Stimulated activated naive CD8-positive, alpha-beta T cell treated with anti-CD3 and anti-CD28 coated beads, Interleukin-15, Interleukin-2, amounts not matched to agents 100 ng/mL and 50 ng/mL, for 24 hours (primary cell): ENCODE data around the gene CALHM4.

Source experiments
- H3K27ac Mint-ChIP-seq: one replicate; pipeline ENCODE4 v1.8.0; 2021; ENCODE audit warnings: mild to moderate bottlenecking, mixed read lengths
- H3K27me3 Mint-ChIP-seq: one replicate; pipeline ENCODE4 v1.8.0; 2021; ENCODE audit warnings: mixed read lengths
- H3K36me3 Mint-ChIP-seq: one replicate; pipeline ENCODE4 v1.8.0; 2021; ENCODE audit warnings: low read depth, mixed read lengths
- H3K4me1 Mint-ChIP-seq: one replicate; pipeline ENCODE4 v1.8.0; 2021; ENCODE audit warnings: low read depth, mixed read lengths
- H3K4me3 Mint-ChIP-seq: one replicate; pipeline ENCODE4 v1.8.0; 2021; ENCODE audit warnings: mild to moderate bottlenecking, mixed read lengths
- H3K9me3 Mint-ChIP-seq: one replicate; pipeline ENCODE4 v1.8.0; 2021; ENCODE audit warnings: mixed read lengths

Gene CALHM4

DNA sequence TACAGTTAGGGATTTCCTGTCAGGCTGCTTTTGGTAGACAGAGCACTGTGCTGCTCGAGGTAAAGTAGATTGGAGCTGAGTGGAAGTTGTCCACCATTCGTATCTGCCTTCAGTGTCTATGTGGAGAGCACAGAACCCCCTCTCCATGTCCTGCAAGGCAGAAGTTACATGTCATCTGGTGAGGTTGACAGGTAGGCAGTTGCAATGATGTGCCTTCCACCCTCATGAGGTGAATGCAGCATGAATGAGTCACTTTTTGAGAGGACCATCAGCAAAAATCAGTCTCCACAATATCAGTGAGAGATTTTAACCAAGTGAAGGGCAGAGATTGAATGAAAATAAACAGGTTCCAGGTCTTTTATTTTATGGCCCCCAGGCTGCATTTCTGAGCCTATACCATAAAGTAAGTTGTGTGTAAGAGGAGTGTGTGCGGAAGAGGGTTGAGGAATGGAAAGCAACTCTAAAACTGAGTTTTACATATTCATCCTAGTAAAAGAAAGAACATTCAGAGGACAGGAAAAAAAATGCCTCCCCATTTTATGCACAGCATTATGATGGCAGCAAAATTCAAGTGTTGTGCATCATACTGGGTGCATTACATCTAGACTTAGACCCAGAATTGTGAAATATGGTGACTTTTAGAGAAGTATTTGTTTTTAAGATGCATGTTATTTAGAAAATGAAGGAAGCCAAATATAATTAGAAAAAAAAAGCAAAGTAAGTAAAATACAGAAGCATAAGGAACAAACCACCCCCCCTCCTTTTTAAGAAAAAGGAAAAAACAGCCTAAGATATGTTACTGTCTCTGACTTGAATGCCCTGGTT lies 23.9 kb upstream of the CALHM4 start:
- Mint-ChIP-seq H3K27ac (no peak overlapping the region), H3K9me3 (no peaks in the 10 kb centered on the region), H3K27me3 (peaks cover 5% of the 10 kb centered on the region), H3K4me1 (no peaks in the 10 kb centered on the region), H3K36me3 (no peaks in the 10 kb centered on the region), H3K4me3 (no peak overlapping the region)

DNA sequence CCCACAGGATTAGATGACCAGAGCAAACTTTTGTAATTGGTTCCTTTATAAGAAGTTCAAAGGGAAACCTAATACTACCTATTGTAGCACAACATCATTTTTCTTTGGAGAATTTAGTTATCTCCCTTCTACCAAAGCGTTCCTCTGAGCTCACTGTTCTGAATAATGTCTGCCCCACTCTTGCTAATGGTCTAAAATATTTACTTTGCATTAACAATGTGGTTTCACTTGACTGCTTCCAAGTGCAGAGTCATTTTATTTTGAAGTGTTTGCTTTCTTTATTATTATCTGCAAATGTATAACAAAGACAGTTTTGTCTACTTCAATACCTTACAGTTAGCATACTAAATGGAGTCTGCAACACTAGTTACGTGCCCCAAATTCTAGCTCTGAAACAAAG lies 23.1 kb upstream of the CALHM4 start:
- no peaks in the 10 kb centered on the region for H3K36me3 Mint-ChIP-seq
- H3K9me3 Mint-ChIP-seq = no peaks in the 10 kb centered on the region
- no peak overlapping the region for H3K27ac Mint-ChIP-seq
- H3K4me1 Mint-ChIP-seq = no peaks in the 10 kb centered on the region
- no peak overlapping the region for H3K4me3 Mint-ChIP-seq
- H3K27me3 Mint-ChIP-seq = peaks cover 5% of the 10 kb centered on the region

DNA sequence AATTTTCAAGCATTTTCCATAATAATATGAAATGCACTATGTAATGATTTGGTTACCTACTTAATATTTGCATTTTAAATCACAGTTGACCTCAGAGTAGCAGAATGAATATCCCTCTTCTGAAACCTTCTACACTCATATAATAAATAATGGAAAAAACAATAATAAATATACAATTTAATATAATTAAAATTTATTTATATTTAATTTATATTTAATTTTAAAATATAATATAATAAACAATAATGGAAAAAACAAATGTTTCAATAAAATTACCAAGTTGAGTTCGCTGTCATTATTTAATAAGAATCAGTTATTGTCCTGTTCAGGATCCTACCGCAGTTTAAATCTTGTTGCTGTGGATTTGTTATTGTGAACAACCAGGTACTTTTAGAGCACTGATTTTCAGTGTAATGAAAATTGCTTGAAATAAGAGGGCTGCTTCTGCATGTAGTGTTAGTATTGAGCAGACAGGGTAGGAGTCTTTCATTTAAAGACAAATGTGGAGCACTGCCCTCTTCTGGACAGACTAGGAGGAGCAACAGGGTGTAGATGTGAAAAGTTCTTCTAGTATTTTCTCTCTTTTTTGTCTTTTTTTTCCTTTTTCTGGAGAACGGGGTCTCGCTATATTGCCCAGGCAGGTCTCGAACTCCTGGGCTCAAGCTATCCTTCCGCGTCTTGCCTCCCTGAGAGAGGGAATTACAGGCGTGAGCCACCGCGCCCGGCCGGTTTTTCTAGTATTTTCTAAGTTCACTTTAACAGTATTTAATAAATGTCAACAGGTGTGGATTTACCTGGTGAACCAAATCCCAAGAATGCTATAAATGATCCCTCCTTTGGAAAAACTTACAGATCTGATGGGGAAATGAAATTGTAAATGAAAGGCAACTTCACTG lies 21.6 kb upstream of the CALHM4 start:
- Mint-ChIP-seq H3K9me3 (no peaks in the 10 kb centered on the region), H3K27ac (no peak overlapping the region), H3K4me1 (no peaks in the 10 kb centered on the region), H3K36me3 (no peaks in the 10 kb centered on the region), H3K4me3 (no peak overlapping the region), H3K27me3 (peaks cover 5% of the 10 kb centered on the region)

DNA sequence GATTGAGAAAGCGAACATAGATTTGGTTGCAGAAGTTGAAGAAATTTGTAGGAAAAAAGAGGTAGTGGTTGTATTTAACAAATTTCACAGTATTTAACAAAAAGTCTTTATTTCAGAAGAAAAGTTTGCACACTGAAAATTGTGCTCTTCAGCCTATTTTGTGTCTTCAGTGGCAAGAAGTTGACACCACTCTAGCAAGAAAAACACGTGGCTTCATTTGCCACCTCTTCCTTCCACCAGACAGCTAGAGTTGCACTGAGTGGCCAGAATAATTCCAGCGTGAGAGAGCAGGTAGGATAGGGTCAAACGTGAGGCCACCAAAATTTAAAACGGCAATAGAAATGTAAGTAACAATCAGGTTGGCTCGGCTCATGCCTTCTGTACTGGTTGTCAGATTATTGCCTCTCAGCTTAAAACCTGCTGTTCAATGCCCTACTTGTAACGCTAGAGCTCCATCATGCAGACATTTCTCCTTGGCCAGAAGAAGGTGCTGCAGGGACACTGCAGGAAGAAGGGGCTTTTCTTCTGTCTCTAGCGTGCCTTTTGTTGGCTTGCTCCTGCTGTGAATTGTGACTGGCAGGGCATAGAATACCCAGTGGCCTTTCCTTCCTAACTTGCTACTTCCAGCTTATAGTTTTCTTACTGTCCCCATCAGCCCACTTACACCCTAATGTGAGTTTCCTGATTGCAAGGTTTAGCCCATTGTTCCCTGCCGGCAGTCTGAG lies 20.2 kb upstream of the CALHM4 start:
- no peaks in the 10 kb centered on the region for H3K36me3 Mint-ChIP-seq
- H3K27me3 Mint-ChIP-seq = peaks cover 5% of the 10 kb centered on the region
- no peak overlapping the region for H3K27ac Mint-ChIP-seq
- H3K4me3 Mint-ChIP-seq = no peak overlapping the region
- no peaks in the 10 kb centered on the region for H3K4me1 Mint-ChIP-seq
- H3K9me3 Mint-ChIP-seq = no peaks in the 10 kb centered on the region

DNA sequence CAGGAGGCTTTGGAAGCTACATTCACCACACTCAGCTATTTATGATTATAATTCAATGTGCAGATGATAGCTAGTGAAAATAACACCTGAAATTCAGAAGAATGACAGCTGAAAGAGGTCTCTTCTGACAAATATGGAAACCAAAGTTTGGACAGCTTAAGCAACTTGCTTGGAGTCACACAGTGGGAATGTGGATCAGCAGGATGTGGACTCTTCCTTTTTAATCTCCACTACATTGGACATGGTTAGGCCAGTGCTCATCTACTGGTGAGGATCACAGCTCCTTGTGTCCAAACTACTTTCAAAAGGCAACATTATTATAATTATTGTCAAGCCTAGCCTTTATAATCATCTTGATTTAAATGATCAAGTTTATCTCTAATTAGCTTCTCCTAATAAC lies 18.4 kb upstream of the CALHM4 start:
- Mint-ChIP-seq H3K4me3 (no peak overlapping the region), H3K36me3 (no peaks in the 10 kb centered on the region), H3K9me3 (no peaks in the 10 kb centered on the region), H3K4me1 (no peaks in the 10 kb centered on the region), H3K27ac (no peak overlapping the region), H3K27me3 (peaks cover 5% of the 10 kb centered on the region)

DNA sequence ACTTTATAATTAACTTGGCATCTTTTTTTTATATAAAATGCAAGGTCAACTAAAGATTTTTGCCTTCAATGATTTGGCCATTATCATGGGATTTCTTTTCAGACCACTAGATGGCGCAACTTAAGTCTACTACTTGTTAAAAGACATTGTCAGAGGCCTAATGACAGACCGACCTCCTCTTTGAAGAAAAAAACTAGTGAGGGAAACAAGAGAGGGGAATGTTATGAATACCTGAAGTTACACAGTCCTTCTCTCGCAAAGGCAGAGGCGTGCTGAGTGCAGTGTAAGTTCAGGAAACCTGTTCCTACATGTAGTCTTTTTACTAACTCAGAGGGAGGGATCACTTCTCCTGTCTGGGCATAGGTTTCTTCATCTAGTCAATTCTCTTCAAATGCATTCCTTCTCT lies 17.3 kb upstream of the CALHM4 start:
- Mint-ChIP-seq H3K9me3 (no peaks in the 10 kb centered on the region), H3K27me3 (peaks cover 16% of the 10 kb centered on the region), H3K36me3 (no peaks in the 10 kb centered on the region), H3K27ac (no peak overlapping the region), H3K4me3 (no peak overlapping the region), H3K4me1 (no peaks in the 10 kb centered on the region)

DNA sequence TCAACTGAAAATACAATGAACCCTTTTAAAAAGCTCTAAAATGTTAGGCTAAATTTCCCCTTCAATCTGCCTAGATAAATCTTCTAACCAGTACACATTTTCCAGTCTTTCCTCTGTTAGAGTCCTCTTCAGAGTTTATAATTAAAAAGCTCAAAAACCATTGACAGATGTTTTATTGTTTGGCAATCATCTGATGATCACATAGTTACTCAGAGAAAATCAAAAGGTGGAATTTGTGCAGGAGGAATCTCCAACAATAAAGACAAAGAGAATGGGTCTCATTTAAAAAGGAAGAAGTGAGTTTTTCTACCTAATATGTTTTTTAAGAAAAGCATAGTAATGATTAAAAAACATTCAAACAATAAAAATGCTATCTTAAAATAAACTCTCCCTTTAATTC lies 11.1 kb upstream of the CALHM4 start:
- Mint-ChIP-seq H3K4me1 (no peaks in the 10 kb centered on the region), H3K36me3 (no peaks in the 10 kb centered on the region), H3K27me3 (peaks cover 40% of the 10 kb centered on the region), H3K9me3 (no peaks in the 10 kb centered on the region), H3K4me3 (no peak overlapping the region), H3K27ac (no peak overlapping the region)

DNA sequence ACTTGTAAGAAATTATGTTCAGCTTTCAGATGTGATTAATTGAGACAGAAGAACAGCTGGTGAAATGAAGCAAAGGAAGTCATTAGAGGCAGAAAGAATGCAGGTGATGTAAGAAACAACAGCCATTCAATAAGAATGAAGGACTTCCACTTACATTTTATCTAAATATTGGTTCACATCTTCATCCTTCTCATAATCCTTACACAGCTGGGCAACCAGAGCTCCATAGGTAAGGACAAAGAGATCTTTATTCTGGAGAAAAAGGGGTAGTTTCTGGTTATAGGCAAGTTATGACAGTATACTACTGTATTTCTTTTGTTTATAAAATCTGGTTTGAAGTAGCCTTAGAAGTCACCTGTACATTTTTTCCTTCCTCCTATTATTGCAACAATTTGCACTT lies 10.4 kb upstream of the CALHM4 start:
- Mint-ChIP-seq H3K27me3 (peaks cover 40% of the 10 kb centered on the region), H3K9me3 (no peaks in the 10 kb centered on the region), H3K36me3 (no peaks in the 10 kb centered on the region)

DNA sequence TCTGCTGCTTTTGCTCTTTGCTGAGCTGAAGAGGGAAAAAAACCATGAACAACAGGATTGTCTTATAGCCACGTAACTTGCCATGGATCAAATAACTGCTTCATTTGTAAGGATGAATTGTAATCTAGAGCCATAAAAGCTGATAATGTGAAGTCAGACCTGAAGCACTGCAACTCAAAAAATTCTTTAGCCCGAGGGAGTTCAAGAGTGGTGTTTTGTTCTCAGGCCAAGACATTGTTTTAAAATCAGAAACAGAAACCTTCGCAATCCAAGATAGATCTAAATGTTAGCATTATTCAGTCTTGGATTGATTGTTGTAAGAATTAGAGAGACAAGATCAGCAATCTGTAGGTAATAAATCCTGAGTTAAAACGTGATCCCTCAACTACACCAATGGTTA lies 7.9 kb upstream of the CALHM4 start, which contains the start of gene TRAPPC3L:
TSS of gene TRAPPC3L (minus strand) at position 34 of the 400 bp plus-strand sequence. CDS start 170 bp downstream, outside the sequence.
- Mint-ChIP-seq H3K9me3 (no peaks in the 10 kb centered on the region), H3K4me3 (no peak within 1 kb of the TSS), H3K27me3 (peaks cover 30% of the 10 kb centered on the region), H3K36me3 (no peaks in the 10 kb centered on the region), H3K27ac (no peak within 1 kb of the TSS), H3K4me1 (no peaks in the 10 kb centered on the region)

More for the DNA sequence above, 10.4 kb upstream of the CALHM4 start:
- no peaks in the 10 kb centered on the region for H3K4me1 Mint-ChIP-seq
- no peak overlapping the region for H3K27ac Mint-ChIP-seq
- no peak overlapping the region for H3K4me3 Mint-ChIP-seq

DNA sequence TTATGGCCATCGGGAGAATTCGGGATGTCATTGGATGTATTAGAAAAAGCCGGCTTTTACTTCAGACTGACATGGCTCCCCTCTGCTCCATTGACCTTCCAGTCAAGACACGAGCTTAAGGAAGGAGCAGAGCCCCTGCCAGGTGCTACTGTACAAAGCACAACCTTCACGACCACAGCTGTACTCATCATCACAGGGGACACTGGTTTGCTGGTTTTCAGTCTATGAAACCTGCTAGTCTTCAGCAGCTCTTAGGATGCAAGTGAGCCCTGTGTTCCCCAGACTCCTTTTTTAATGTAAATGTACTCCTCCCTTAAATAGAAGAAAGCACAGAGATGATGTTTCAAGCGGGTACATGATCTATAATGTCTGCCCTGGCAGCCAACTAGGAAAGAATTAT lies 6.2 kb upstream of the CALHM4 start:
- Mint-ChIP-seq H3K9me3 (no peaks in the 10 kb centered on the region), H3K27me3 (peaks cover 30% of the 10 kb centered on the region), H3K36me3 (no peaks in the 10 kb centered on the region), H3K4me1 (no peaks in the 10 kb centered on the region), H3K27ac (no peak overlapping the region), H3K4me3 (no peak overlapping the region)

DNA sequence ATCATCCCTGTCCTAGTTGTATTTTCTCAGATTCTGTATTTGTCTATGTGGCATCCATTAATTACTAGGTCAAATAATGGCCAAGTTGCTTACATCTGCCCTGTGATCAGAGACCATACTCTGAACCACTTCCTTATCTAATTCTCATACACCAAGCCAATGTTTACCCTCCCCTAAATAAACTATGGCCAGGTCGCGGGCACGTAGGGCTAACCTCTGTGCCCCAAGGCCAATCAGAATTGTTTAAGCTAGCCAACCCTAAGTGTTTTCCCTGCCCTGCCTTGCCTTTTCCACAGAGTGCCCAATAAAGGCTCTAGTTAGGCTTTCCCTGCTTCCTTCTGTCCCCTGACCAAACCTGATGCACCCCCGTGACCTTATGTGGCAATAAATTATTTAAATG lies 2.8 kb upstream of the CALHM4 start:
- H3K36me3 Mint-ChIP-seq = no peaks in the 10 kb centered on the region
- no peak overlapping the region for H3K4me3 Mint-ChIP-seq
- no peaks in the 10 kb centered on the region for H3K4me1 Mint-ChIP-seq
- H3K27ac Mint-ChIP-seq = no peak overlapping the region
- peaks cover 14% of the 10 kb centered on the region for H3K27me3 Mint-ChIP-seq
- no peaks in the 10 kb centered on the region for H3K9me3 Mint-ChIP-seq

DNA sequence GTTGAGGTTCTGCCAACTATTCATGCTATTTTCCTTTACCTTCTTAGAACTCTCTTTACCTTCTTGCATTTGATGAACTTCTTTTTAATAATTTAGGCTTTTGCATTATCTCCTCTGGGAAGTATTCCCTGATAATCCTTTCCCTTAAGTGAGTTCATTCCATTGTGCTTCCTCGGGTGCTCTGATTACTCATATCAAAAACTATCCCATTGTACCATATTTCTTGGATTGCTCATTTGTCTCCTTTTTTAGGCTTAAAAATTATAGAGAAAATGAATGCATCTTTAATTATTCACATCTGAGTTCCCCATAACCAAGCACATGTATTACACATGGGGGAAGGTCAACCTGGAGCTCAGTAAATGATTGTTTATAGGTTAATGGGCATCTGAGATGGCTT lies 2.5 kb downstream of the CALHM4 start:
- Mint-ChIP-seq H3K27me3 (peaks cover 9% of the 10 kb centered on the region), H3K36me3 (no peaks in the 10 kb centered on the region), H3K27ac (no peak overlapping the region), H3K4me3 (no peak overlapping the region), H3K9me3 (no peaks in the 10 kb centered on the region), H3K4me1 (no peaks in the 10 kb centered on the region)

DNA sequence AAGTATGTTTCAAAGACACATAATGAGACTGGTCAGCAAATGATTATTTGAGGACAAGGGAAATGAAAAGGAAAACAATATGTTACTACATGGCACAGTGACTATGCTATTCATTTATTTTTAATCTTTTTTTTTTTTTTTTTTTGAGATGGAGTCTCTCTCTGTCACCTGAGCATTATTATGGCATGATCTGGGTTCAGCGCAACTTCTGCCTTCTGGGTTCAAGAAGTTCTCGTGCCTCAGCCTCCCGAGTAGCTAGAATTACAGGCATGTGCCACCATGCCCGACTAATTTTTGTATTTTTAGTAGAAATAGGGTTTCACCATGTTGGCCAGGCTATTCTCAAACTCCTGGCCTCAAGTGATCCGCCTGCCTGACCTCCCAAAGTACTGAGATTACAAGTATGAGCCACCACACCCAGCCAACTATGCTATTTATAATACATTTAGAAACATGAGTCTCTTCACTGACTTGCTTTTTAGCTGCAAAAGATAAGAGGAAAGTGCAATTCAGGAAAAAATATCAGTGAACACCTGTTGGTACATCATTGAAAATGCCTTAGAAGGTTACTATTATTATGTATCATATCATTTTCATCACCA lies 3.4 kb downstream of the CALHM4 start:
- Mint-ChIP-seq H3K27ac (no peak overlapping the region), H3K4me3 (no peak overlapping the region)

DNA sequence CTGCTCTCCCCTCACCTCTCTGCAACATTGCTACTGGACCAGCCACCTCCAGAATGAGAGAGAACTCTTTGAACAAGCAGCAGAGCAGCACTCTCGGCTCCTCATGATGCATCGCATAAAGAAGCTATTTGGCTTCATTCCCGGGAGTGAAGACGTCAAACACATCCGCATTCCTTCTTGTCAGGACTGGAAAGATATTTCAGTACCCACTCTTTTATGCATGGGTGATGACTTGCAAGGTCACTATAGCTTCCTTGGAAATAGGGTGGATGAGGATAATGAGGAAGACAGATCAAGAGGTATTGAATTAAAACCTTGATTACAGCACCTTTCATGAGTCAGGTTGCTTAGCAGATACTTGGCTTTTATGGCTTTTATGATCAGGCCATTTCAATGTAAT lies 4.3 kb downstream of the CALHM4 start:
- Mint-ChIP-seq H3K9me3 (no peaks in the 10 kb centered on the region), H3K27ac (no peak overlapping the region), H3K4me1 (no peaks in the 10 kb centered on the region), H3K4me3 (no peak overlapping the region), H3K36me3 (no peaks in the 10 kb centered on the region), H3K27me3 (peaks cover 4% of the 10 kb centered on the region)

More for the DNA sequence above, 3.4 kb downstream of the CALHM4 start:
- no peaks in the 10 kb centered on the region for H3K4me1 Mint-ChIP-seq
- peaks cover 7% of the 10 kb centered on the region for H3K27me3 Mint-ChIP-seq
- H3K36me3 Mint-ChIP-seq = no peaks in the 10 kb centered on the region
- H3K9me3 Mint-ChIP-seq = no peaks in the 10 kb centered on the region
